ENCODE results near the gene SFPQ. TPM values are rescaled to one million over a fixed set of nuclear protein-coding genes. Genes with fewer than 3 reads are reported as not detected.

Gene SFPQ
- total RNA-seq, 1 experiment from 2014 or later = 354 TPM

GRCh38 chr1:35229587-35230360, 36.8 kb upstream of the SFPQ start (continued):
- TF ChIP-seq ZNF281 (CRISPR knock-in tag; IDR thresholded peaks at IDR 0.05) = no peak

DNA sequence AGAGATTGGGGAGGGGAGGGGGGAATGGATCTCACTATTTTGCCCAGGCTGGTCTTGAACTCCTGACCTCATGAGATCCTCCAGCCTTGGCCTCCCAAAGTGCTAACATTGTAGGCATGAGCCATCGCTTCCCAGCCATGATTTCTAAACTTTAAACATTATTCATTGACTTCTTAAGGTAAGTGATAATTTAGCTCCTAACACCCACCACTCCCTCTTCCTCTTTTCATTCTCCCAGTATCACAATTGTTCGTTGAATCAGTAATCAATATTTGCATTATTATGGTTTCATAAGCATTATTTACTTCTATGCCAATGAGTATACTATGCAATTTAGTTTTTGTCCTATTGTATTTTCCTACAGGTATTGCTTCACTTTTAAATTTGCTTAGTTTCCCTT, 33.6 kb upstream of the SFPQ start:
- Mint-ChIP-seq H3K27ac (no peak overlapping the region), H3K9me3 (peaks cover 5% of the 10 kb centered on the region; the same call in 1 of the 2 replicates), H3K4me3 (no peak overlapping the region), H3K4me1 (peaks cover 18% of the 10 kb centered on the region), H3K36me3 (no peaks in the 10 kb centered on the region), H3K27me3 (ENCODE audit: low read depth) (no peaks in the 10 kb centered on the region)
- TF ChIP-seq TP53 (CRISPR knock-in tag; IDR thresholded peaks at IDR 0.05) = no peak
- no peak for TF ChIP-seq IRF1 (CRISPR knock-in tag; IDR thresholded peaks at IDR 0.05)
- no peak for TF ChIP-seq PRRX2 (CRISPR knock-in tag; IDR thresholded peaks at IDR 0.05)
- TF ChIP-seq FOXP4 (CRISPR knock-in tag; IDR thresholded peaks at IDR 0.05) = no peak
- no peak for TF ChIP-seq PREB (CRISPR knock-in tag; IDR thresholded peaks at IDR 0.05; ENCODE audit: borderline replicate concordance)
- no peak for TF ChIP-seq ZBTB43 (CRISPR knock-in tag; IDR thresholded peaks at IDR 0.05)
- TF ChIP-seq ZNF416 (CRISPR knock-in tag; IDR thresholded peaks at IDR 0.05) = no peak
- TF ChIP-seq JUN (CRISPR knock-in tag; IDR thresholded peaks at IDR 0.05) = no peak
- no peak for TF ChIP-seq CBFB (CRISPR knock-in tag; IDR thresholded peaks at IDR 0.05; ENCODE audit: low read depth)
- TF ChIP-seq, protein P1, sequence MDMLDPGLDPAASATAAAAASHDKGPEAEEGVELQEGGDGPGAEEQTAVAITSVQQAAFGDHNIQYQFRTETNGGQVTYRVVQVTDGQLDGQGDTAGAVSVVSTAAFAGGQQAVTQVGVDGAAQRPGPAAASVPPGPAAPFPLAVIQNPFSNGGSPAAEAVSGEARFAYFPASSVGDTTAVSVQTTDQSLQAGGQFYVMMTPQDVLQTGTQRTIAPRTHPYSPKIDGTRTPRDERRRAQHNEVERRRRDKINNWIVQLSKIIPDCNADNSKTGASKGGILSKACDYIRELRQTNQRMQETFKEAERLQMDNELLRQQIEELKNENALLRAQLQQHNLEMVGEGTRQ (CRISPR knock-in tag; IDR thresholded peaks at IDR 0.05) = no peak
- no peak for TF ChIP-seq ARID4B (CRISPR knock-in tag; IDR thresholded peaks at IDR 0.05; ENCODE audit: borderline replicate concordance)
- ATAC-seq = no peak
- ChIA-PET POLR2A (no interaction called here), CTCF (no interaction called here)
- DNase-seq (ENCODE audit: low spot score) = no peak
